HPDE6-E6E7 (cell line): ENCODE results near the gene GSDME.

Experiments used
- DNase-seq: peaks from one replicate; pipeline ENCODE4 v3.0.0; 2011; ENCODE audit warnings: missing footprints; ENCODE audit errors: extremely low spot score

The GSDME gene

DNA sequence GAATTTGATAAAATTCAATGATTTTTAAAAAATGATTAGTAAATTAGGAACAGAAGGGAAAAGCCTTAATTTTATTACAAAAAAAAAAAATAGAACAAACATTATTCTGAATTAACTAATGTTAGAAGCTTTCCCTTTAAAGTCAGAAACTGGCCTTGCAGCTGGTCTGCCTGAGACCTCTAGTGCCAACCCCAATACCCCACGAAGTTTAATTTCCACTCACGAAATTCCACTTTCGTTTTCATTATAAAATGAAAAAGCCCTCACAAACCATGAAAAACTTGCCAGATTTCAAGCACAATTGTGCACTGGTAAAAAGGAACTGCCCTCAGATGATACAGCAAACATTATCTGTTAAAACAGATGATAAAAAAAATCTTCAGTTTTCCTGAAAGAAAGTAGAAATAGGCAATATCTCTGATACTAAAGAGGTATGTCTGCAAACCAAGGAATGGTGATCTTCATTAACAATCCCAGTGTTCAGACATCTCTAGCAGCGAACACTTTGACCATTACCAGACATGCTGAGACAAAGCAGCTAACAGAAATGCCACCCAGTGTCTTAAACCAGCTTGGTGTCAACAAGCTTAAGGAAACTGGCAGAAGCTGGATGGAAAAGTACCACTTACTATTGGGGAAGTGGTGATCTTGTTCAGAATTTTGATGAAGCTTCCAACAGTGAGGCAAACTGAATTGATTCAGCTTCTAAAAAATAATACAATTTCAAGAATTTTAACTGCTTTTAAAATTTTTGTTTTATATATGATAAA is 103.8 kb downstream of the GSDME start:
- no peak for DNase-seq

DNA sequence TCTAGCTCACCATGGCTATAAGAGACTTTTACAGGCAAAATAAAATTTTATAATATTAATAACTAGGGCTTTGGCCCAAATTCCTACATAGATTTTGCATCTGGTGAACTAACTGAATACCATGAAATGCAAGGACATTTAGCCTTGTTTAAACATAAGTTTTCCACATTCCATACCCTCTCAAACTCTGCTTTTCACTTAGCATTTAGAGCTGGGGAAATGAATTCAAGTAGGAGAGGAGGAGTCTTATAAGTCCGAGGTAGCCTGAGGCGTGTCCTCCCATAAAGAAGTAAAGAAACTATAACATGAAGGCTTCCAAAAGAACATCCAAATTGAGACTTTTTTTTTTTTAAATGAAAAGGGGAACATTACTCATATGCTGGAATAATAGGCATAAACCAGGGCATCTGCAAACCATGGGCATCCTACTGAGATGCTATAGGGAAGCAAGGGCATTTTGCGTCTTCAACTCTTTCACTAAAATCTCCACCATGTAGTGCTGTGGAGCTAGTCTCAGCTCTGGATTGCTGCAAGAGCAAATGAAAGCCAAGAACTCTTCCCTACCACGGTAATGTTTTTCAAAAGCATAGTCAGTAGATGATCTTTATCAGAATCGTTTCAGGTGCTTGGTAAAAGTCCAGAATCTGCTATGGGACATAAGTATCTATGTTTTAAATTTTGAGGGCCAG is 104.9 kb downstream of the GSDME start:
- DNase-seq = no peak
